NCI-H2196 treated with DMSO at 0.1 percent for 48 hours (cell line): ENCODE data around the gene ARSD.

Experiments used
- DNase-seq: peaks from one replicate; lab custom pipeline; 2025; ENCODE audit not compliant: unreplicated experiment; lab: John Stamatoyannopoulos, UW

The ARSD gene

DNA sequence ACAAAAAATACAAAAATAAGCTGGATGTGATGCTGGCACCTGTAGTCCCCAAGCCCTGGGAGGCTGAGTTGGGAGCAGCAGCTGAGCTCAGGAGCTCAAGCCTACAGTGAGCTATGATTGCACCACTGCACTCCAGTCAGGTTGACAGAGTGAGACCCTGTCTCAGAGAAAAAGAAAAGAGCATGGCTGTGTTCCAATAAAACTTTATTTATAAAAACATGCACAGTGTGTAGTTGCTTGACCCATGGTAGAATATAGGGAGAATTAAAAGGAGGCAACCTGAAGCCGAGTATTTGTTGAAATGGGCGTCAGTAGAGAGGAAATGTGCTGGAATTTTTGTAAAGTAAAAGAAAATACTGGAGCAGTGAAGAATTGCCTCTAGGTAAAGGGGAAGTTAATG is 73.4 kb downstream of the ARSD start:
- no peak for DNase-seq

GRCh38 chrX:2854918-2855317 is 74.2 kb downstream of the ARSD start:
- DNase-seq: no peak
